Nephron (organoid): ENCODE data around the gene MEIOSIN.
"Not testable (repeated sequence)": the region's sequence is repeated elsewhere in the genome, so short reads cannot be mapped to it uniquely, and the experiment has no call there.

Experiments used
- H3K27ac Mint-ChIP-seq, 3 experiments: 2 replicates each; pipeline ENCODE4 v1.8.0; 2020; ENCODE audit warnings: mixed read lengths in 3 of 3, mild to moderate bottlenecking in 2 of 3, moderate library complexity in 1 of 3
- H3K27me3 Mint-ChIP-seq: 2 replicates; pipeline ENCODE4 v1.8.0; 2021; ENCODE audit warnings: low read depth, mild to moderate bottlenecking, moderate library complexity, mixed read lengths
- H3K36me3 Mint-ChIP-seq: 2 replicates; pipeline ENCODE4 v1.8.0; 2020; ENCODE audit warnings: low read depth, mixed read lengths
- H3K4me1 Mint-ChIP-seq: 2 replicates; pipeline ENCODE4 v1.8.0; 2020; ENCODE audit warnings: mixed read lengths
- H3K4me3 Mint-ChIP-seq, 3 experiments: 2 replicates each; pipeline ENCODE4 v1.8.0; 2020; ENCODE audit warnings: mild to moderate bottlenecking in 3 of 3, mixed read lengths in 3 of 3, moderate library complexity in 2 of 3
- H3K9me3 Mint-ChIP-seq: 2 replicates; pipeline ENCODE4 v1.8.0; 2020; ENCODE audit warnings: mixed read lengths
- TF ChIP-seq, protein P1 (sequence below), 3 experiments: fragments of 200-600 bp; sonication (generic); IDR thresholded peaks; one replicate each; pipeline ENCODE4 v1.5.0; 2021; ENCODE audit warnings: antibody characterized with exemption in 3 of 3; ENCODE audit not compliant: unreplicated experiment in 3 of 3

Gene MEIOSIN

DNA sequence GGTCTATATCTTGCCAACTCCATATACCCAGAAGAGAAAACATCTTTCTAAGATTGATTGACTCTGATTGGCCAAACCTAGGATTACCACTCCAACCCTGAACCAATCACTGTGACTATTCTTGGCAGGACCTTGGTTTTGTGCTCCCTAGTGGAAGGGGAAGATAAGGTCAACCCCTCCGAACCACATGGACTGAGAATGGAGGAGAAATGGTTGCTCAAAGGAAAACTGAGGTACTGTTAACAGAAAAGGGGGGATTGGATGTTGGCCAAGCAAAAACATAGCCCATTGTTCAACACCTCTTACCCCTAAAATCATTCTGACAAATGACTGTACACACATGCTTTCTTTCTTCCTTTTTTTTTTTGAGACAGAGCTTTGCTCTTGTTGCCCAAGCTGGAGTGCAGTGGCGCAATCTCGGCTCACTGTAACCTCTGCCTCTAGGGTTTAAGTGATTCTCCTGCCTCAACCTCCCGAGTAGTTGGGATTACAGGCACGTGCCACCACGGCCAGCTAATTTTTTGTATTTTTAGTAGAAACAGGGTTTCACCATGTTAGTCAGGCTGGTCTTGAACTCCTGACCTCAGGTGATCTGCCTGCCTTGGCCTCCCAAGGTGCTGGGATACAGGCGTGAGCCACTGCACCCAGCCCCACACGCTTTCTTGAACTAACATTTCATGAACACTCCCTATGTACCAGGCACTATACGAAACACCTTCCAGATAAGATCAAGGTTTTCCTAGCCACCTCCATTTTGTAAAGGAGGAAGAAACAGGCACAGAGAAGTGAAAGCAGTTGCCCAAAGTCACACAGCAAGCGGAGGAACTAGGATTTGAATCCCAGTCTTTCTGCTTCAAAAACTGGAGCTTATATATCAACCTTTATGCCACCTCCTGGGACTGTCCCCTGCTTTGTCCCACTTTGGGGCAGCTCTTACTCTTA lies 6.5 kb downstream of the MEIOSIN start:
- H3K36me3 Mint-ChIP-seq, result no peaks in the 10 kb centered on the region
- no peak overlapping the region for H3K4me3 Mint-ChIP-seq
- H3K27me3 Mint-ChIP-seq, result no peaks in the 10 kb centered on the region
- TF ChIP-seq, protein P1, sequence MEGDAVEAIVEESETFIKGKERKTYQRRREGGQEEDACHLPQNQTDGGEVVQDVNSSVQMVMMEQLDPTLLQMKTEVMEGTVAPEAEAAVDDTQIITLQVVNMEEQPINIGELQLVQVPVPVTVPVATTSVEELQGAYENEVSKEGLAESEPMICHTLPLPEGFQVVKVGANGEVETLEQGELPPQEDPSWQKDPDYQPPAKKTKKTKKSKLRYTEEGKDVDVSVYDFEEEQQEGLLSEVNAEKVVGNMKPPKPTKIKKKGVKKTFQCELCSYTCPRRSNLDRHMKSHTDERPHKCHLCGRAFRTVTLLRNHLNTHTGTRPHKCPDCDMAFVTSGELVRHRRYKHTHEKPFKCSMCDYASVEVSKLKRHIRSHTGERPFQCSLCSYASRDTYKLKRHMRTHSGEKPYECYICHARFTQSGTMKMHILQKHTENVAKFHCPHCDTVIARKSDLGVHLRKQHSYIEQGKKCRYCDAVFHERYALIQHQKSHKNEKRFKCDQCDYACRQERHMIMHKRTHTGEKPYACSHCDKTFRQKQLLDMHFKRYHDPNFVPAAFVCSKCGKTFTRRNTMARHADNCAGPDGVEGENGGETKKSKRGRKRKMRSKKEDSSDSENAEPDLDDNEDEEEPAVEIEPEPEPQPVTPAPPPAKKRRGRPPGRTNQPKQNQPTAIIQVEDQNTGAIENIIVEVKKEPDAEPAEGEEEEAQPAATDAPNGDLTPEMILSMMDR (IDR thresholded peaks at IDR 0.05; ENCODE audit: unreplicated experiment in 3 of 3), result no peak
- no peaks in the 10 kb centered on the region for H3K4me1 Mint-ChIP-seq
- H3K27ac Mint-ChIP-seq, result no peak overlapping the region
- no peaks in the 10 kb centered on the region for H3K9me3 Mint-ChIP-seq

DNA sequence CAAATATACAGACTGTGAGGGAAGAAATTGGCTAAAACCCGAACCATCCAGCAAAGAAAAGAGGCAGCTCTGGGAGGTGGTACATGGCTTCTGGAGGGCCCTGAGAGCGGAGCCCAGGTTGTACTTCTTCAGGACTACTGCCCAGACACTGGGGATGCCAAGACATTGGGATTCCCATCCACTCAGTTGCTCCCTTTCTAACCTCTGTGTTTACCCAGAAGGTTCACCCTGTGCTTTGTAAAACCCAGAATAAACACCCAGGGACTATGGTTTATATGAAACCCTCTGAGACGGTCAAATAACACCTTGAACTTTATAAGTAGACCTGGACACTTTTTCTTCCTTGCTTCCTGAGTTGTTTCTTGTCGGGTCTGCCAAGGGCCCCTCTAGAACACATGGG lies 9.7 kb downstream of the MEIOSIN start:
- Mint-ChIP-seq H3K27ac (no peak overlapping the region), H3K9me3 (no peaks in the 10 kb centered on the region), H3K36me3 (no peaks in the 10 kb centered on the region), H3K27me3 (peaks cover 5% of the 10 kb centered on the region), H3K4me3 (no peak overlapping the region), H3K4me1 (no peaks in the 10 kb centered on the region)
- TF ChIP-seq, protein P1 (IDR thresholded peaks at IDR 0.05; ENCODE audit: unreplicated experiment in 3 of 3), result no peak

DNA sequence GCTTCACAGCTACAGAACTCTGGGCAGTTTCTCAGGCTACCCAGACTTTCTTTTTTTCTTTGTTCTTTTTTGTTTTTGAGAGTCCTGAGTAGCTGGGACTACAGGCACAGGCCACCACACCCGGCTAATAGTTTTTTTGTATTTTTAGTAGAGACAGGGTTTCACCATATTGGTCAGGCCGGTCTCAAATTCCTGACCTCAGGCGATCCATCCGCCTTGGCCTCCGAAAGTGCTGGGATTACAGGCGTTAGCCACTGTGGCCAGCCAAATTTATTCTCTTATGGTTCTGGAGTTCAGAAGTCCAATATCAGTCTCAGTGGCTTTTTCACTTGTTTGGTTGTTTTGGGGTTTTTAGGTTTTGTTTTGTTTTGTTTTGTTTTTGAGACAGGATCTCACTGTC lies 12.4 kb downstream of the MEIOSIN start:
- Mint-ChIP-seq H3K27ac (no peak overlapping the region), H3K9me3 (no peaks in the 10 kb centered on the region), H3K4me3 (no peak overlapping the region), H3K4me1 (no peaks in the 10 kb centered on the region), H3K27me3 (peaks cover 5% of the 10 kb centered on the region), H3K36me3 (no peaks in the 10 kb centered on the region)
- TF ChIP-seq, protein P1 (IDR thresholded peaks at IDR 0.05; ENCODE audit: unreplicated experiment in 3 of 3), result no peak

DNA sequence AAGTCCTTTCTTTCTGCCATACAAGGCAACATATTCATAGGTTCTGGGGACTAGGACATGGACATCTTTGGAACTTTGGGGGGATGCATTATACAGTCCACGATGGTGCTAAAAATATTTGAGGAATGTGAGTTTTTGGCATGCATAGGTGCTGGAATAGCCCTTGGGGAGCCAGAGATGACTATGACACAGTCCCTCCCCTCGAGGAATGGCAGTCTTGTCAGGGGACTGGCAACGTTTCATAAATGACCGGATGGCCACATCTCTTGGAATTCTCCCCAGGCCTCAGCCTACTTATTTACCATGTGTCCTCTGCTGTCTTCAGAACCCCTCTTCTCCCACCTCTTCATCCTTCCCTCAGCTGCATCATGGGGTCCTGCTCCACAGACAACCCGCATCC lies 13.6 kb downstream of the MEIOSIN start:
- no peak overlapping the region for H3K4me3 Mint-ChIP-seq
- no peaks in the 10 kb centered on the region for H3K4me1 Mint-ChIP-seq
- H3K27me3 Mint-ChIP-seq, result peaks cover 5% of the 10 kb centered on the region
- H3K36me3 Mint-ChIP-seq, result no peaks in the 10 kb centered on the region
- H3K27ac Mint-ChIP-seq, result no peak overlapping the region
- TF ChIP-seq, protein P1 (IDR thresholded peaks at IDR 0.05; ENCODE audit: unreplicated experiment in 3 of 3), result no peak
- no peaks in the 10 kb centered on the region for H3K9me3 Mint-ChIP-seq

DNA sequence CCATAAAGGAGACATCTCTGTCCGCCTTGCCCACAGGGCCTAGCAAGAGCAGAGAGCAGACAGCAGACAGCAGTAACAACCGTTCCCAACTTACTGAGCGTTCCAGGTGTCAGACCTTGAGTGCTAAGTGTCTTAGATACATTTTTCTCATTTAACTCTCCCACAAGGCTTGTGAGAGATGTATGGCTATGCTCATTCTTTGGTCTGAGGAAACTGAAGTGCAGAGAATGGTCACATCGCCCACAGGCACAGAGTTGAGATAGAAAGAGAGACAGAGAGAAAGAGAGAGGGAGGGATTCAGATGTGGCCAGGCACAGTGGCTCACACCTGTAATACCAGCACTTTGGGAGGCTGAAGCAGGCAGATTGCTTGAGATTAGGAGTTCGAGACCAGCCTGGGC lies 14.3 kb downstream of the MEIOSIN start:
- H3K36me3 Mint-ChIP-seq, result no peaks in the 10 kb centered on the region
- H3K9me3 Mint-ChIP-seq, result no peaks in the 10 kb centered on the region
- H3K4me3 Mint-ChIP-seq, result no peak overlapping the region
- peaks cover 5% of the 10 kb centered on the region for H3K27me3 Mint-ChIP-seq
- no peak overlapping the region for H3K27ac Mint-ChIP-seq
- no peaks in the 10 kb centered on the region for H3K4me1 Mint-ChIP-seq
- TF ChIP-seq, protein P1 (IDR thresholded peaks at IDR 0.05; ENCODE audit: unreplicated experiment in 3 of 3), result no peak

DNA sequence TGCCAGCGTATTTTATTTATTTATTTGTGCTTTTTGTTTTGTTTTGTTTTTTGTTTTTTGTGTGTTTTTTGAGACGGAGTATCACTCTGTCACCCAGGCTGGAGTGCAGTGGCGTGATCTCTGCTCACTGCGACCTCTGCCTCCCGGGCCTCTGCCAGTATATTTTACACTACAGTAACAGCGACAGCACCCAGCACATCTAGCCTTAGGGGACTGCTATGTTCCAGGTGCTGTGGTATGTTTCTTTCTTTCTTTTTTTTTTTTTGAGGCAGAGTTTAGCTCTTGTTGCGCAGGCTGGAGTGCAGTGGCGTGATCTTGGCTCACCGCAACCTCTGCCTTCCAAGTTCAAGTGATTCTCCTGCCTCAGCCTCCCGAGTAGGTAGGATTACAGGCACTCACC lies 18.2 kb downstream of the MEIOSIN start:
- H3K36me3 Mint-ChIP-seq, H3K4me3 Mint-ChIP-seq, H3K27ac Mint-ChIP-seq, H3K4me1 Mint-ChIP-seq, H3K9me3 Mint-ChIP-seq, H3K27me3 Mint-ChIP-seq: not testable (repeated sequence)
